GM21576 (cell line): ENCODE measurements around the gene UBE2S.
"Not testable (repeated sequence)": the region's sequence is repeated elsewhere in the genome, so short reads cannot be mapped to it uniquely, and the experiment has no call there.

Experiments
- ATAC-seq: cut with Tn5 transposase; IDR thresholded peaks from one replicate; pipeline ENCODE4 v1.9.1; 2021; ENCODE audit warnings: mild to moderate bottlenecking, moderate library complexity; ENCODE audit not compliant: unreplicated experiment

The UBE2S gene

GRCh38 chr19:55407550-55407799, at the start of gene UBE2S:
Gene UBE2S (minus strand): TSS chr19:55407788. CDS start chr19:55407589, 199 bp downstream.
- ATAC-seq: peak; percentile 66

GRCh38 chr19:55456347-55456746, 48.8 kb upstream of the UBE2S start:
- ATAC-seq: no peak

GRCh38 chr19:55455576-55456235, 48.1 kb upstream of the UBE2S start:
- no peak for ATAC-seq

DNA sequence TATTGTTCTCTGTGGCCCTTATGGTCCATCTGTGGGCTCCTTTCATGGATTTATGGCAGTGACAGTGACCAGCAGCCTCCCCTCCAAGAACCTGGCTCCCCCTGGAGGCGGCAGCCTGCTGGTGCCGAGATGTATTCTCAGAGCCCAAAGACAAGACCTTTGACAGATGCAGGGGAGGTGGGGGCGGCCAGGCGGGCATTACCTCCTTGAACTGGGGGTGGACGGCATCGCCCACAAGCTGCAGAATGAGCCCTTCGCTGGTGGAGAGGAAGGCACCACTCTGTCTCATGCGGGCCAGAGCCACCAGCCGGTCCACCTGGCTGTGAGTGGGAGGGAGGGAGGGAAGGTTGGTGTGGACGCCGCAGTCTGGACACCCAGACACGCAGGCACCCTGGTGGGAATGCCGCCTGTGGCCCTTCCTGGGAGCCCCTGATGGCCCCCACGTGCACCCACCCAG, 47.2 kb upstream of the UBE2S start:
- ATAC-seq: no peak

DNA sequence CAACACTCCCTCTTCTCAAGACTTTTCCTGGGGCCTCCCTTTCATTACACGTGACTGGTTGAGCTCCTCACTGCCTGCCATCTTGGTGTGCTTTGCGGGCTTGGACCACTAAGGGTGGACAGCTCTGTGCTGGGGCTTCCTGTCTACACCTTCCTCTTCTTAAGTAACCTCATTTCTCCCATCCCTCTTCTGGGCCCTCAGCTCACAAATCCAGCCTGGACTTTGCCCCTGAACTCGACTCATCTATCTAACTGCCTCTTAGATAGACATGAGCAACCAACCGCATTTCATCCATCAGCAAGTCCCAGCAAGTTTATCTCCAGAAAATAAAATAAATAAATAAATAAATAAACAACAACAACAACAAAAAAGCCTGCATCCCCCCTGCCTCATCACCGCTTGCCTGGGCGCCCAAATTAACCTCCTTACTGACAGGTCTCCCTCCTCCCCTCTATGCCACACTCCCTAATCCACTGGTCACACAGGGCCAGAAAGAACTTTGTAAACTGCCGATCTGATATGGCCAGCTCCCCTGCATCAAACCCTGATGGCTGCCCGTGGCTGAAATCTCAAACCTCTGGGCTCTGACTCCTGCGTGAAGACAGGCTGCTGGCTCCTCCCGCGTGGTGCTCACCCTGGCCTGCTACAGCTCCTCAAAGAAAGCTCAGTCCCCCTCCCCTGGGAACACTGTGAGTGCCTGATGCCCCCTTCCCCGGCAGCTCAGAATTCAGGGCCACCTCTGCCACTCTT, 46.1 kb upstream of the UBE2S start:
- ATAC-seq: no peak

- ATAC-seq: no peak
Measured at GRCh38 chr19:55452749-55453346, 45.3 kb upstream of the UBE2S start.

DNA sequence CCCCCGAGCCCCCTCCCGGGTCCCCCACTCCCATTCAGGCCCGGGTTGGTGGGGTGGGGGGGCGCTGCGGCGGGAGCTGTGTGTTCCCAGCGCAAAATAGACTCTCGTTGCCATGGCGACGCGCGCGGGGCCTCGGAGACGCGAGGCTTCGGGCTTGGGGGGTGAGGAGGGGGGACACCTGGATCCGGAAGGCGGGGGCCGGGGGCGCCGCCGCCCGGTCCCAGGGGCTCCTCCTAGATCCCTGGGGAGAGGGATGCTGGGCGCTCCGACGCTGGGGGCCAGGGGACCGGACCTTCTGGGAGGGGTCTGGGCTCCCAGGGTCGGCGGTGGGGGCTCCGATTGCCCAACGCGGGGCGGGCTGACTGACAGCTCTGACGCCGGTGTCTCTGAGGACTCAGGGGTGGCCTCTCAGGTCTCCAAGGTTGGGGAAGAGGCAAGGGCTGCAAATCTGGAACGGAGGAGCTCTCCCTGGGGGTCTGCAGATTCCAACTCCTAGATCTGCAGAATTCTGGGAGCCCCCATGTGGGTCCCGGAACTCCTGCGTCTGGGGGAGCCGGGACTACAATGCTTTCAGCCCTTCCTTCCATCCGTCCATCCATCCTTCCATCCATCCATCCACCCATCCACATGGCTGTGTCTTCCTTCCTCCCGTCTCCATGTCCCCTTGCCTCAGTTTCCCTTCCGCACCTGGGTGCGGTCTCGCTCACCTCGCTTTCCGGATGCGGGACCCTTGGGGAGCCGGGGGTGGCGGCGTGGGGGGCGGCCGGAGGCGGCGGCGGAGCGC, 44.6 kb upstream of the UBE2S start:
- ATAC-seq: no peak

DNA sequence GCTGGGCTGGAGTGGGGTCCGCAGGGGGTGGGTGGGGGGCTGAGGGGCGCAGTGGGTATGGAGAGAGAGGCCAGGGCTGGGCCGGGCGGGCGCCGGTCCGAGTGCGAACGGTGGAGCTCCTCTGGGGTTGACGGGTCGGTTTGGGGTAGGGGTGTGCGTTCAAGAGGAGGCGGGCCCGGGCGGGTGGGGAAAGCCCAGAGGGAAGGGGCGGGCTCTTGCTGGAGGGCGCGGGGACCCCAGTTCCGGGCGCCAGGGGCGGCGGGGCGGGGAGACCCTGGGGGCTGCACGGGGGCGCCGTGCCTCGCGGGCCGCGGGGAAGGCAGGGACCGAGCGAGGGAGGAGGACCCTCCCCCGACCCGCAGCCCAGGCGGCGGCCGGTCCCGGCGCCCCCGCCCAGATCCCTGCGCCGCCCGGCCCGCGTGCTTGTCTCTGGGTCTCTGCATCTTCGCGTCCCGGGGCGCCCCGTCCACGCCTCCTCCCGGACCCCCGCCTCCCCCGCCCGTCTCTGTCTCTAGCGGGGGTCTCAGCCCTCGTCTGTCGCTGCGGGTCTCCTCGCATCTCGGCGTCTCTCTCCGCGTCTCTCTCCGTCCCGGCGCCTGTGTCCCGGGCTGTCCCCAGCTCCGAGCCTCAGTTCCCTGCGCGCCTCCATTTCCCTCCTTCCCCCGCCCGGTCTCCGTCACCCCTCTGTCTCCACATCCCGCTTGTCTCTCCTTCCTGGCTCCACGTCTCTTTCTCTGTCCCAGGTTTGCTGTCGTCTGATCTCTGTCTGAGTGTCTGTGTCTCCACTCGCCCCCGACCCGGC, 43.8 kb upstream of the UBE2S start:
- ATAC-seq: no peak

- no peak for ATAC-seq
Measured at GRCh38 chr19:55449469-55449868, 41.9 kb upstream of the UBE2S start.

GRCh38 chr19:55448175-55448490, 40.5 kb upstream of the UBE2S start:
- ATAC-seq: not testable (repeated sequence)

DNA sequence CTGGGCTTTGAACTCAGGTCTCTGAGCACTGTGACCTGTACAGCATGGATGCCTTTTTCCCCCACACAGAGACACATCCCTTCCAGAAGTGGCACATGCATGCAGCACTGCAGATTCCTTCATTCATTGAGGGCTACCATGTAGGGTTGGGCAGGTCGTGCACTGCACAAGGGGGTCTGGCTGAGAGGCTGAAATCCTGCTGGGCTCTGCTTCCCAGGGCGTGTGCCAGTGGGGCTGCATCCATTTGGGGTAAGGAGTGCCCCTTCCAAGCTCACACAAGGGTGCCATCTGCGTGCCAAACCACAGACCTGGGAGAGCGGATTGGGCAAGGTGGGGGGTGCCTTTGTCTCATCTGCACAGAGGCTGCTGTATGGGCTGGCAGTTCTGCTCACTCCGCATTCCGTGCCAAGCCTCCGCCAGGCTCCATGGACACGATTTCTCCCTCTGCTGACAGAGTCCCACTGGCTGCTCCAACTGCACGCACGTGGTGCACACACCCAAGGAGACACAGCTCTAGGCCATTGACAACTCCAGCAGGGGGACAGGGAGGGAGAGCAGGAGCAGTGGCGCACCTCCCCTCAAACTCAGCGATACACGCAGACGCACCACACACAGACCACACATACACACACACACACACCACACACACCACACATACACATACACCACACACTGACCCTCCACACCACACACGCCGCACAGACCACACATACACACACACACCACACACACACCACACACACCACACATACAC, 40.0 kb upstream of the UBE2S start:
- no peak for ATAC-seq

GRCh38 chr19:55446060-55446459, 38.5 kb upstream of the UBE2S start:
- ATAC-seq: no peak

DNA sequence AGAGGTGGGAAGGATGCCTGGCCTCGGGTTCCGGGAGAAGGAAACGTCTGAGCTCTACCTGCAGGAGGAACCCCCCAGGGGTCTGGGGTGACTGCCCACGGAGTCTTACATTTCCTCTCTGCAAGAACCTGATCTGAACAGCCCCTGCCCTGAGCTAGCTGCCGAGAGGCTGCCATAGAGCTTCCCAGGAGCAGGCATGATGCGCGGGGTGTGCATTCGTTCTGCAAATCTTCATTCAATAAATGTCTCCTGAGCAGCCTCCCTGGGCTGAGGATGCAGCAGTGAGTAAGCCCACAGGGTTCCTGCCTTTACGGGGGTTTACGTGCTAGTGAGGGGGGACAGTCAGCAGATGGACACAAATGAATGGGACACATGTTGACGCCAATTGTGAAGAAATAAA, 37.1 kb upstream of the UBE2S start:
- ATAC-seq: no peak

DNA sequence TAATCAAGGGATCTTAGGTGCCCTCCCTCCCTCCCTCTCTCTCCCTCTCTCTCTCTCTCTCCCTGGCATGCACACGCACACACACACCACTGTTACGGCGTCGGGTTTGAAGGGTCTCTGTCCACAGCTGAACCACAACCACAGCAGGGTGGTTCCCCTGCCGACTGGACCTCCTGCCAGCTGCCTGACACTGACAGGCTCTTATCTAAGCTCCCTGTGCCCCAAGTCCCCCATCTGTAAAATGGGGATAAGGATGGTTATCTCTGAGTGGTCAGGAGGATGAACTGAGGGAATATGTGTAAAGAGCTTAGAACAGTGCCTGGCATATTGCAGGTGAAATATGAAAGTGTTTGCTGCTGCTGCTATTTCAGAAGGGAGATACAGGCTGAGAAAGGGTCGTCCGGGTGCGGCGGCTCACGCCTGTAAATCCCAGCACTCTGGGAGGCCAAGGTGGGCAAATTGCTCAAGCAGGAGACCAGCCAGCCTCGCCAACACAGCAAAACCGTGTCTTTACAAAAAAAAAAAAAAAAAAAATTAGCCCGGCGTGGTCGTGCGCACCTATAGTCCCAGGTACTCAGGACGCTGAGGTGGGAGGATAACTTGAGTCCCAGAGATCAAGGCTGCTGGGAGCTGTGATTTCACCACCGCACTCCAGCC, 36.4 kb upstream of the UBE2S start:
- no peak for ATAC-seq

DNA sequence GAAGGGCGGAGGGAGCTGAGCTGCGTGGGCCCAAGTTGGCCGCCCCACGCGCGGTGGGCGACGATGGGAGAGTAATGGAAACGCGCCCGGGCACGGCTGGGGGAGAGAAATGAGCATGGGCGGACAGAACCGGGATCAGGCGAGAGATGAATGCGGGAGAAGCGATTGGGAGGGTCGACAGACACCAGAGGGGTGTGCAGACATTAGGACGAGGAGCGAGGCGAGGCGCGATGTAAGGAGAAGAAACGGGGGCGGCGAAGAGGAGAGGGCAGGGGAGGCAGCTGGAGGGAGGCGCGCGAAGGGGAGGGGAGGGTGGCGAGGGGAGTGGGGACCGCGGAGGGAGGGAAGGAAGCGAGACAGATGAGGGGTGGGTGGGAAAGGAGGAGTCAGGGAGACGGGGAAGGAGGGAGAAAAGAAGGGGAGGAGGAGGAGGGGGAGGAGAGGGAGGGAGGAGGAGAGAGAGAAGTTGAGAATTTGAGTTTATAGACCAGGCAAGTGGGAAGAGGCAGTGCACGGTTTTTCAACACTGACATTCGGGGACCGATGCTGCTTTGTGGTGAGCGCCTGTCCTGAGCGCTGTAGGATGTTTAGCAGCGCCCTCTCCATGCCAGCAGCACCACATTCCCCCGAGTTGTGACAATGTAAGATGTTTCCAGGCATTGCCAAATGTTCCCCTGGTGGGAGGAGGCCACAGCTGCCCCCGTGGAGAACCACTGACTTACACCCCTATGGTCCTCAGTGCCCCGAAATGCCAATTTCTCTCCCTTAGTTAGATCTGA, 35.6 kb upstream of the UBE2S start, which contains the start of gene SHISA7:
SHISA7 (minus strand) TSS at position 256 of the 779 bp plus-strand sequence. CDS start 437 bp downstream, outside the sequence.
- ATAC-seq: no peak

DNA sequence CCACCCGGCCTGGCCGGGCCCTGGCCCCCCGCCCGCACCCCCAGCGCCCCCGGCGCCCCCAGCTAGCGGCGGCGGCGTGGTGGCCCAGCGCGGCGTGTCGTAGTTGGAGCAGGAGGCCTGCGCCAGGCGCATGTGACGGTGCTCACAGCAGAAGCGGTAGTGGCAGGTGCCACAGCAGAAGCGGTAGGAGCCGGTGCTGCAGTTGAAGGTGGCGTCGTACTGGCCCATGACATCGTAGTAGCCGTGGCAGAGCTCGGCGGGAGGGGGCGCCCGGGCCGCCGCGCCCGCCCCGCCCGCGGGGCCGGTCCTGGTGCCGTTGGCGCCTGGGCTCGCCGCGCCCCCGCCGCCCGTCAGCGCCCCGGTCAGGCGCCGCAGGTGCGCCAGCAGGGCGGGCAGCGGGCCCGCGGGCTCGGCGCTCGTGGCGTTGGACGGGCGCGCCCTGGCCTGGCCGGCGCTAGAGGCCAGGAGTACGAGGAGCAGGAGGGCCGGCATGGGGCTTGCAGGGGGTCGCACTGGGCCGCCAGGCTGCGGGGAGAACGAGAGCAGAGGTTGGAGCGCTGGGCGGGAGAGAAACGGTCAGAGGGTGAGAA, 34.9 kb upstream of the UBE2S start:
- no peak for ATAC-seq

DNA sequence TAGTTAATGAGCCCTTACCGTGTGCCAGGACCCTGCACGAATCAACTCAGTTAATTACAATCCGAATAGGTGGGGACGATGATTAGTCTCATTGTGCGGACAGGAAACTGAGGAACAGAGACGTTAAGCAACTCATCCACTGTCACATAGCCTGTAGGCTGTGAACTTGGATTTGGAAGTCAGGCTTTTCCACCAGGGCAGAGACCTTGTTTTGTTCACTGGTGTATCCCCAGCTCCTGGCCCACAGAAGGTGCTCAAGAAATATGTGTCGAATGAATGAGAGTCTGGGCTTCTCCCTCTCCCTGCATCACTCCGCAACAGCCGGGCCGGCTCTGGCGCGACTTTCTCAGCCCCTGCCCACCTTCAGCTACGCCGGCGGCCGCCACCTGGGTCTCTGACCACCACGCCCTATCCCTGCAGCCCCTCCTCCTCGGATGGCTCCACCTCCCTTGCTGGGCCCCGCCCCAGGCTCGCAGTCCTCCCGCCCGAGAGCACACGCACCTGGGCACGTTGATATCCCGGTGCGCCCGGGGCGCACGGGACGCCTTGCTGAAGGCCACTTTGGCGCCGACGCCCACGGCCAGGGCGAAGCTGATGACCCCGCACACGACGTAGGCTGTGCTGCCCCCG, 34.2 kb upstream of the UBE2S start:
- ATAC-seq: no peak

GRCh38 chr19:55441319-55441691, 33.7 kb upstream of the UBE2S start:
- no peak for ATAC-seq
